ENCODE data around the gene RBM19. TPM values are rescaled to one million over a fixed set of nuclear protein-coding genes. Genes with fewer than 3 reads are reported as not detected.

The RBM19 gene
- total RNA-seq, 2 donors from 2014 or later, result 38.6 to 43.1 TPM

GRCh38 chr12:113938471-113938870 is 27.7 kb downstream of the RBM19 start:
- Histone ChIP-seq H3K36me3 (ENCODE audit: control insufficient read depth, insufficient read depth, low read length) (peaks cover 64% of the 10 kb centered on the region), H3K9ac (ENCODE audit: extremely low read depth, low read length, poor library complexity, severe bottlenecking) (no peak overlapping the region), H3K4me3 (ENCODE audit: low read length) (no peak overlapping the region), H3K9me3 (ENCODE audit: control insufficient read depth, low read length) (no peaks in the 10 kb centered on the region), H3K27me3 (ENCODE audit: control insufficient read depth, insufficient read depth, low read length, poor library complexity, severe bottlenecking) (no peaks in the 10 kb centered on the region), H3K27ac (ENCODE audit: low read depth, low read length) (no peak overlapping the region), H3K4me1 (ENCODE audit: control insufficient read depth, insufficient read depth, low read length) (peaks cover 18% of the 10 kb centered on the region)
- Mint-ChIP-seq H3K27ac (no peak overlapping the region), H3K4me1 (peaks cover 25% of the 10 kb centered on the region), H3K27me3 (ENCODE audit: insufficient read depth) (no peaks in the 10 kb centered on the region), H3K36me3 (ENCODE audit: low read depth) (peaks cover 60% of the 10 kb centered on the region), H3K9me3 (no peaks in the 10 kb centered on the region), H3K4me3 (no peak overlapping the region)
- no peak for DNase-seq
- WGBS, 2 experiments (ENCODE audit: insufficient coverage in 1 of 2, insufficient read length in 1 of 2), result 92 to 100% methylated on average over 5 of the region's 5 CpGs
- TF ChIP-seq, protein P1, sequence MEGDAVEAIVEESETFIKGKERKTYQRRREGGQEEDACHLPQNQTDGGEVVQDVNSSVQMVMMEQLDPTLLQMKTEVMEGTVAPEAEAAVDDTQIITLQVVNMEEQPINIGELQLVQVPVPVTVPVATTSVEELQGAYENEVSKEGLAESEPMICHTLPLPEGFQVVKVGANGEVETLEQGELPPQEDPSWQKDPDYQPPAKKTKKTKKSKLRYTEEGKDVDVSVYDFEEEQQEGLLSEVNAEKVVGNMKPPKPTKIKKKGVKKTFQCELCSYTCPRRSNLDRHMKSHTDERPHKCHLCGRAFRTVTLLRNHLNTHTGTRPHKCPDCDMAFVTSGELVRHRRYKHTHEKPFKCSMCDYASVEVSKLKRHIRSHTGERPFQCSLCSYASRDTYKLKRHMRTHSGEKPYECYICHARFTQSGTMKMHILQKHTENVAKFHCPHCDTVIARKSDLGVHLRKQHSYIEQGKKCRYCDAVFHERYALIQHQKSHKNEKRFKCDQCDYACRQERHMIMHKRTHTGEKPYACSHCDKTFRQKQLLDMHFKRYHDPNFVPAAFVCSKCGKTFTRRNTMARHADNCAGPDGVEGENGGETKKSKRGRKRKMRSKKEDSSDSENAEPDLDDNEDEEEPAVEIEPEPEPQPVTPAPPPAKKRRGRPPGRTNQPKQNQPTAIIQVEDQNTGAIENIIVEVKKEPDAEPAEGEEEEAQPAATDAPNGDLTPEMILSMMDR (conservative IDR thresholded peaks at IDR 0.05), result no peak

- no peak overlapping the region for H3K27ac ChIP-seq (ENCODE audit: low read depth, low read length)
- H3K9ac ChIP-seq (ENCODE audit: extremely low read depth, low read length, poor library complexity, severe bottlenecking), result no peak overlapping the region
- H3K36me3 ChIP-seq (ENCODE audit: control insufficient read depth, insufficient read depth, low read length), result peaks cover 53% of the 10 kb centered on the region
- H3K4me1 ChIP-seq (ENCODE audit: control insufficient read depth, insufficient read depth, low read length), result peaks cover 25% of the 10 kb centered on the region
- WGBS, 2 experiments (ENCODE audit: insufficient coverage in 1 of 2, insufficient read length in 1 of 2), result 86% methylated on average over 1 of the region's 1 CpG; no CpG with 5 or more reads in 1 of the 2 experiments
- Mint-ChIP-seq H3K4me3 (no peak overlapping the region), H3K4me1 (peaks cover 45% of the 10 kb centered on the region), H3K27ac (peak overlapping the region; percentile 19), H3K36me3 (ENCODE audit: low read depth) (peaks cover 54% of the 10 kb centered on the region), H3K27me3 (ENCODE audit: insufficient read depth) (no peaks in the 10 kb centered on the region), H3K9me3 (no peaks in the 10 kb centered on the region)
- H3K27me3 ChIP-seq (ENCODE audit: control insufficient read depth, insufficient read depth, low read length, poor library complexity, severe bottlenecking), result no peaks in the 10 kb centered on the region
- TF ChIP-seq, protein P1 (conservative IDR thresholded peaks at IDR 0.05), result peak; percentile 23
- no peak overlapping the region for H3K4me3 ChIP-seq (ENCODE audit: low read length)
- DNase-seq, result no peak
- no peaks in the 10 kb centered on the region for H3K9me3 ChIP-seq (ENCODE audit: control insufficient read depth, low read length)
These were observed 29.7 kb downstream of the RBM19 start for GRCh38 chr12:113936460-113936859.

- Histone ChIP-seq H3K27me3 (ENCODE audit: control insufficient read depth, insufficient read depth, low read length, poor library complexity, severe bottlenecking) (no peaks in the 10 kb centered on the region), H3K36me3 (ENCODE audit: control insufficient read depth, insufficient read depth, low read length) (peaks cover 43% of the 10 kb centered on the region), H3K9me3 (ENCODE audit: control insufficient read depth, low read length) (no peaks in the 10 kb centered on the region), H3K4me1 (ENCODE audit: control insufficient read depth, insufficient read depth, low read length) (peaks cover 25% of the 10 kb centered on the region), H3K27ac (ENCODE audit: low read depth, low read length) (no peak overlapping the region), H3K9ac (ENCODE audit: extremely low read depth, low read length, poor library complexity, severe bottlenecking) (no peak overlapping the region), H3K4me3 (ENCODE audit: low read length) (no peak overlapping the region)
- Mint-ChIP-seq H3K4me3 (no peak overlapping the region), H3K9me3 (no peaks in the 10 kb centered on the region), H3K27ac (no peak overlapping the region), H3K27me3 (ENCODE audit: insufficient read depth) (no peaks in the 10 kb centered on the region), H3K4me1 (peaks cover 49% of the 10 kb centered on the region), H3K36me3 (ENCODE audit: low read depth) (peaks cover 48% of the 10 kb centered on the region)
- WGBS, 2 experiments (ENCODE audit: insufficient coverage in 1 of 2, insufficient read length in 1 of 2), result 93 to 96% methylated on average over 5 to 6 of the region's 6 CpGs
- TF ChIP-seq, protein P1 (conservative IDR thresholded peaks at IDR 0.05), result no peak
- no peak for DNase-seq
These were observed 30.7 kb downstream of the RBM19 start for GRCh38 chr12:113935459-113935858.
